Astrocyte of the spinal cord (primary cell): Measurements from ENCODE around the gene ADCY3.
A peak's percentile ranks its signal among the peaks of the same experiment; 100 is the strongest.

Experiments used
- DNase-seq: peaks from one replicate; pipeline ENCODE4 v3.0.0; 2011; ENCODE audit warnings: low read depth, low spot score
- H3K4me3 ChIP-seq: 2 replicates; pipeline ENCODE4 v1.5.1; 2011; ENCODE audit warnings: low read depth, mild to moderate bottlenecking, low read length, moderate library complexity
- in situ Hi-C: cut with HindIII; loops from 2 replicates; pipeline ENCODE4 v1.10.0; 2017; ENCODE audit warnings: low sequenced_read_pairs
- TF ChIP-seq, protein P1 (sequence below): IDR thresholded peaks from 2 replicates; pipeline ENCODE4 v1.5.1; 2012; ENCODE audit warnings: low read depth, mild to moderate bottlenecking, low read length, inconsistent platforms

ADCY3 gene

DNA sequence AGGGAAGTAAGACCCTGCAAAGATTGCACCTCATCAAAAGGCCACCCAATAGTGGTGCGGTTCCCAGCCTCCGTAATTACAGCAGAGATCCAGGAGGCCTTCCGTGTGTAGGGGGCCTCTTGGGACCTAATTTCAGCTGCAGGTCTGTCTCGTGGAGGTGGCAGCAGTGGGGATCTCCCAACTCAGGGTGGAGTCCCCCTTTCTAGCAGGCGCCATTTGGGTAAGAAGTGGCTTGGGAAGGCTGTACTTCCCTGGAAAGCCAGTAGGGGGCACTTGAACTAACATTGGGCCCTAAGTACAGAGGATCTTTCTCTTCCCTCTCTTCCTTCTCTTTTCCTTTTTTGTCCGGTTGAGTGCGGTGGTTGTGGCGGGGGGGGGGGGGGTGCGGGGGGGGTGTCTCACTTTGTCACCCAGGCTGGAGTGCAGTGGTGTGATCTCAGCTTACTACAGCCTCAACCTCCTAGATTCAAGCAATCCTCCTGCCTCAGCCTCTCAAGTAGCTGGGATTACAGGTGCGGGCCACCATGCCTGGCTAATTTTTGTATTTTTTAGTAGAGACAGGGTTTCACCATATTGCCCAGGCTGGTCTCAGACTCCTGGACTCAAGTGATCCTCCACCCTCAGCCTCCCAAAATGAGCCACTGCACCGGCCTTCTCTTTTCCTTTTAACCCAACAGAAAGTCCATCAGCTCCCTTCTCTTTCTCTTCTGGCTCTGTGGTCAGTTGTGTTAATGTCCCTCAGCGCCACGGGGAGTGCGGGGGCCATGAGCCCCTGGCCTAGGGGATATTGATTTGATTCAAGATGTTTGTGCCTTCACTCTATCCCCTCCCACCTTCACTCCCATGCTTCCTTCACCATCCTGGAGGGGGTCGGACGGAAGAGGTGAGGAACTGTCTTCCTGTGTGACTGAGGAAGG lies 94.8 kb downstream of the ADCY3 start:
- TF ChIP-seq, protein P1, sequence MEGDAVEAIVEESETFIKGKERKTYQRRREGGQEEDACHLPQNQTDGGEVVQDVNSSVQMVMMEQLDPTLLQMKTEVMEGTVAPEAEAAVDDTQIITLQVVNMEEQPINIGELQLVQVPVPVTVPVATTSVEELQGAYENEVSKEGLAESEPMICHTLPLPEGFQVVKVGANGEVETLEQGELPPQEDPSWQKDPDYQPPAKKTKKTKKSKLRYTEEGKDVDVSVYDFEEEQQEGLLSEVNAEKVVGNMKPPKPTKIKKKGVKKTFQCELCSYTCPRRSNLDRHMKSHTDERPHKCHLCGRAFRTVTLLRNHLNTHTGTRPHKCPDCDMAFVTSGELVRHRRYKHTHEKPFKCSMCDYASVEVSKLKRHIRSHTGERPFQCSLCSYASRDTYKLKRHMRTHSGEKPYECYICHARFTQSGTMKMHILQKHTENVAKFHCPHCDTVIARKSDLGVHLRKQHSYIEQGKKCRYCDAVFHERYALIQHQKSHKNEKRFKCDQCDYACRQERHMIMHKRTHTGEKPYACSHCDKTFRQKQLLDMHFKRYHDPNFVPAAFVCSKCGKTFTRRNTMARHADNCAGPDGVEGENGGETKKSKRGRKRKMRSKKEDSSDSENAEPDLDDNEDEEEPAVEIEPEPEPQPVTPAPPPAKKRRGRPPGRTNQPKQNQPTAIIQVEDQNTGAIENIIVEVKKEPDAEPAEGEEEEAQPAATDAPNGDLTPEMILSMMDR = peak; percentile 68
- DNase-seq = no peak
- no peak overlapping the region for H3K4me3 ChIP-seq
- in situ Hi-C loops = no loop called here

DNA sequence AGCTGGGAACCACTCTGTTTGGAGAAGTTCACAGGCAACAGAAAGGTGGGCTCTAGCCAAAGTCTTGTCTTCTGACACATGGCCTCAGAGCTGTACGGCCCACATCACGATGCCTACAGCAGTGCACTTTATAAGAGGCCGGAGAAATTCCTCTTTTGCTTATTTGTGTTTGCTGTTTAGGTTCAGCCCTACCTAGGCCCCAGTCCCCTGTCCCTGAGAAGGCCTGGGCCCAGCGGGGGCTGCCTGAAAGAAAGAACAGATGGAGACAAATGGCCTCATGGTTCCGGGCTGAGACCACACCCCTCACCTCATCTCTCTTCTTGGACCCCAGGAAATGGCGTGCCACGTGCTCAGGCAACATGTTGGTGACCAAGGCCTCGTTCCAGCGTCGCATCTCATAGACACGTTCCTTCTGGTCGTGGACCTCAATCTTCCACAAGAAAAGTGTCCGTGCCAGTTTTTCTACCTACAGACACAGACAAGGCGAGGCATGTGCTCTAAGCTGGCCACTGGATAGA lies 95.9 kb downstream of the ADCY3 start:
- H3K4me3 ChIP-seq = no peak overlapping the region
- DNase-seq = no peak
- TF ChIP-seq, protein P1 = no peak
- in situ Hi-C loops = no loop called here

DNA sequence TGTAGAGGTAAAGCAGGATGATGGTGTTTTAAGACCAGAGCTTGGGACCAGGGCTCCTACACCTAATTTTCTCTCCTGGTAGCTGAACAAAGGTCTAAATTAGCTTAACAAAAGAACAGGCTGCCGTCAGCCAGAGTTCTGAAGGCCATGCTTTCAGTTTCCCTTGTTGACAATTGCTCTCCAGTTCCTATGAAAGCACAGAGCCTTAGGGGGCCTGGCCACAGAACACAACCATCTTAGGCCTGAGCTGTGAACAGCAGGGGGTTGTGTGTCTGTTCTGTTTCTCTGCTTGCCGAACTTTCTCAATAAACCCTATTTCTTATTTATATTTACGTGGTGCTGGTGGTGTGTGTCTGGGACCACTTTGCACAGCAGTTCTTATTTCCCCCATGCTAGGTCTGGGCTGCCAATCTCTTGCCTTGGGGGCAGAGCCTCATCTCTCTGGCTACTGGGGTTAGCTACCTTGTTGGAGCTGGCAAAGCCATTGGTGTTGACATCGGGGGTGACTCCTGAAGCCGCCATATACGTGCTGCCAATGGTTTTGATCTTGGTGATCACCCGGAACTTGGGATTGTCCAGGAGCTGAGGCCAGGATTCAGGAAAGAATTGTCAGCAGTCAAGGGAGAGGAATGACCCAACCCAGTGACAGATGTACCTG lies 97.9 kb downstream of the ADCY3 start:
- H3K4me3 ChIP-seq = no peak overlapping the region
- DNase-seq = peak; percentile 83
- in situ Hi-C loops = no loop called here
- TF ChIP-seq, protein P1 = no peak

DNA sequence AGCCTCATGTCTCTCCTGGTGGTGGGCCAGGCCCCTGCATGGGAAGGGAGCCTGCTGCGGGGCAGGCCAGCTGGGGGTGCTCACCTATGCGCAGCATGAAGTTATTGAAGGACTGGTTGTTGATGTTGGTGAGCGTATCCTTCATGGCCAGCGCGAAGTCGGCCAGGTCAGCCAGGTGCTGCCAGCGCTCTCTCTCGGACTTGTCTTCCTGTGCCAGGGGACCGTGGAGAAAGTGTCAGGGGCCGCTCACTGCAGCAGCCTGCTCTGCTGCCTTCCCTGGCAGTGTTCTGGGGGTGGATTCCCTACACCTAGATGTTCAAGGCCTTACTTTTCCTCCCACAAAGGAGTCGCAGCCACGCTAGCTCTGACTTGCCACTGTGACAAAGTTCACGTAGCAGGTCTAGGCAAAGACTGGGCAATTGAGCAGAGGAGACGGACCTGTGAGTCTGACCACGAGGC lies 98.6 kb downstream of the ADCY3 start:
- DNase-seq = no peak
- TF ChIP-seq, protein P1 = no peak
- no peak overlapping the region for H3K4me3 ChIP-seq
- in situ Hi-C loops = no loop called here

DNA sequence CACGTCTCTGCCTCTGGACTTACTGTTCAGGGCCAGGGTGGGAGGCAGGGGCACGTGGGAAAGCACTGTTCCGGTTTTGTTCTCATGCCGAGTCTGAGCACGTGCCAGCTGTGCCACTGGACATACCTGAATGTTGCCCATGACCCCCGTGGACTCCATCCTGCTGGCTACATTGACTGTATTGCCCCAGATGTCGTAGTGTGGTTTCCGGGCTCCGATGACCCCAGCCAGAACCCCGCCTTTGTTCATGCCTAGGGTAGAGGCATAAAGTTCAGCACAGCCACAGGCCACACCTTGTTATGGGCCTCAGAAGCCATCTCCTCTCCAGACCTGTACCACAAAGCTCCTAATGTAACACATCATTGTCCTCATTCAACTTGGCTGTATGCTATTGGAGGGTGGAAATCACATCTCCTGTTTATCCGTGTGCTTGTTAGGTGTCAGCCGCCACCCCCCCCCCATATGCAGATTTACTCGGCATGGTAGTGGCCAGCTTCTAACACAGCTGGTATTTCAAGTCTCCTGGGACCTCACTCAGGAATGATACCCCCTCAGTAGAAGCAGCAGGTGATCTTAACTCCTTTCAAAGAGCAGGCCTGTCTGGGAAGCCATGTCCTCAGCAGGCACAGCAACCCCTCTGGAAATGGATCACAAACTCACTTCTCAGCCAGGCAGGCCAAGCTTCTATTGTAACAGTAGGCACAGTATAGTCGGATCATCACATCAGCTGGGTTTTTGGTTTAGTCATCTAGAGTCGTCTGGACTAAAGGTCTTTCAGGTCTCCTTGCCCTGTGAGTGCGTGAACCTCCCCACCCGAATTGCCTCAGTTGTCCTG lies 99.2 kb downstream of the ADCY3 start:
- TF ChIP-seq, protein P1 = no peak
- no peak for DNase-seq
- in situ Hi-C loops = no loop called here
- H3K4me3 ChIP-seq = no peak overlapping the region

DNA sequence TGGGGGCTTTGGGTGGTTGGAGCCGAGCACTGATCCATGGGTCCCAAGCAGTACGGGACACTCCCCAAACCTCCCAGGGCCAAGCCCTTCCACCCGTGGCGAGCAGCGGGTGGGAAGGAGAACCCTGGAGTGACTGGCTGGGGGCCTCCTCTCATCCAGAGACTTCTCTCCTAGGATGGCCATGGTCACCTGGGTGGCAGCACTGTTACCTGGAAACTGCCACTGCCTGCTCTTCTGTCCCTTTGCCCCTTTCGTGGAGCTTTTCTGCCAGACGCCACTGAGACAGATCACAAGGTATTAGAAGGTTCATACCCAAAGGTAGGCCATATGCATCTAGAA lies 99.9 kb downstream of the ADCY3 start:
- TF ChIP-seq, protein P1 = no peak
- H3K4me3 ChIP-seq = no peak overlapping the region
- DNase-seq = no peak
- in situ Hi-C loops = no loop called here
